ENCODE measurements around the gene OTOG. TPM values are rescaled to one million over a fixed set of nuclear protein-coding genes. Genes with fewer than 3 reads are reported as not detected.

OTOG gene
- total RNA-seq, 1 experiment from 2014 or later = not detected

- no peak overlapping the region for H3K4me2 ChIP-seq (ENCODE audit: low read length)
- H3K9me2 ChIP-seq (replicated peaks; ENCODE audit: low read length) = no peaks in the 10 kb centered on the region
- H3K4me3 ChIP-seq (ENCODE audit: low read length) = no peak overlapping the region
- intact Hi-C loops (cut with micrococcal nuclease) = no loop called here
- no peak overlapping the region for H2AFZ ChIP-seq (ENCODE audit: low read length)
- H3K9me3 ChIP-seq (ENCODE audit: low read length) = no peaks in the 10 kb centered on the region
- no peak for DNase-seq
- TF ChIP-seq EZH2phosphoT487 (IDR thresholded peaks at IDR 0.05; ENCODE audit: borderline replicate concordance, low read length) (no peak), EZH2 (IDR thresholded peaks at IDR 0.05; ENCODE audit: low read length, unreplicated experiment) (no peak)
- TF ChIP-seq, protein P1, sequence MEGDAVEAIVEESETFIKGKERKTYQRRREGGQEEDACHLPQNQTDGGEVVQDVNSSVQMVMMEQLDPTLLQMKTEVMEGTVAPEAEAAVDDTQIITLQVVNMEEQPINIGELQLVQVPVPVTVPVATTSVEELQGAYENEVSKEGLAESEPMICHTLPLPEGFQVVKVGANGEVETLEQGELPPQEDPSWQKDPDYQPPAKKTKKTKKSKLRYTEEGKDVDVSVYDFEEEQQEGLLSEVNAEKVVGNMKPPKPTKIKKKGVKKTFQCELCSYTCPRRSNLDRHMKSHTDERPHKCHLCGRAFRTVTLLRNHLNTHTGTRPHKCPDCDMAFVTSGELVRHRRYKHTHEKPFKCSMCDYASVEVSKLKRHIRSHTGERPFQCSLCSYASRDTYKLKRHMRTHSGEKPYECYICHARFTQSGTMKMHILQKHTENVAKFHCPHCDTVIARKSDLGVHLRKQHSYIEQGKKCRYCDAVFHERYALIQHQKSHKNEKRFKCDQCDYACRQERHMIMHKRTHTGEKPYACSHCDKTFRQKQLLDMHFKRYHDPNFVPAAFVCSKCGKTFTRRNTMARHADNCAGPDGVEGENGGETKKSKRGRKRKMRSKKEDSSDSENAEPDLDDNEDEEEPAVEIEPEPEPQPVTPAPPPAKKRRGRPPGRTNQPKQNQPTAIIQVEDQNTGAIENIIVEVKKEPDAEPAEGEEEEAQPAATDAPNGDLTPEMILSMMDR (conservative IDR thresholded peaks at IDR 0.05; ENCODE audit: low read depth, low read length) = no peak
- peaks cover 22% of the 10 kb centered on the region for H3K27me3 ChIP-seq (ENCODE audit: low read length)
- H3K9ac ChIP-seq (ENCODE audit: low read length) = no peak overlapping the region
- H3K27ac ChIP-seq (ENCODE audit: low read length) = no peak overlapping the region
- no peaks in the 10 kb centered on the region for H4K20me1 ChIP-seq (ENCODE audit: low read length)
- H3K79me2 ChIP-seq (ENCODE audit: low read length) = no peaks in the 10 kb centered on the region
- no peaks in the 10 kb centered on the region for H3K36me3 ChIP-seq (ENCODE audit: low read depth, low read length)
- no peaks in the 10 kb centered on the region for H3F3A ChIP-seq (ENCODE audit: low read length, unreplicated experiment)
- BruUV-seq (replicated peaks) = no TSS peak
- no peaks in the 10 kb centered on the region for H3K4me1 ChIP-seq (ENCODE audit: insufficient read depth, low read length)
- ChIA-PET CTCF (no interaction called here), POLR2A (ENCODE audit: unreplicated experiment) (no interaction called here)
- ATAC-seq = no peak
Measured at GRCh38 chr11:17526326-17526725, 20.7 kb upstream of the OTOG start.

DNA sequence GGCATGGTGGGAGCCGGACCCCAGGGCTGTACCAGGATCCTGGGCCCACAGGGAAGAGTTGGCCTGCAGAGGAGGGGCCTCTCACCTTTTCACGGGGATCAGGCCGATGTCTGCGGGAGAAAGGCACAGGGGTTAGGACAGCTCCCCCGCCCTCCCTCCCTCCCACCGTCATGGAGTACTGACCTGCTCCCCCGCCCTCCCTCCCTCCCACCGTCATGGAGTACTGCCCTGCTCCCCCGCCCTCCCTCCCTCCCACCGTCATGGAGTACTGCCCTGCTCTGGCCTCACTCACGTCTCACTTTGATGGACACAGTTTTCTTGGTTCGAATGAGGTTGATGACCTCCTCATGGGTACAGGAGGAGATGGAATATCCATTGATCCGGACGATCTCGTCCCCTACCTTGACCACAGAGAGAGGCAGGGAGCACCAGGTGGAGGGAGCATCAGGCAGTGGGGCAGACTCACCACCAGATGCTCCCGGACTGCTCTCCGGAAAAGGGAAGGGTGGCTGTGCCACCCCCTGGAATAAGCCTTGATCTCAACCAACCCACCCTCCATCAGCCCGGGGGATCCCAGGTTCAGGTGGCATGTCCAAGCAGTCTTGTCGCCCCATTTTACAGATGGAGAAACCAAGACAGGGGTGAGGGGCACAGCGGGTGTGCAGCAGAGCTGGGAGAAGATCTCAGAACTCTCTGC, 20.0 kb upstream of the OTOG start:
- H2AFZ ChIP-seq (ENCODE audit: low read length) = no peak overlapping the region
- no peaks in the 10 kb centered on the region for H3K9me2 ChIP-seq (replicated peaks; ENCODE audit: low read length)
- no peak for ATAC-seq

DNA sequence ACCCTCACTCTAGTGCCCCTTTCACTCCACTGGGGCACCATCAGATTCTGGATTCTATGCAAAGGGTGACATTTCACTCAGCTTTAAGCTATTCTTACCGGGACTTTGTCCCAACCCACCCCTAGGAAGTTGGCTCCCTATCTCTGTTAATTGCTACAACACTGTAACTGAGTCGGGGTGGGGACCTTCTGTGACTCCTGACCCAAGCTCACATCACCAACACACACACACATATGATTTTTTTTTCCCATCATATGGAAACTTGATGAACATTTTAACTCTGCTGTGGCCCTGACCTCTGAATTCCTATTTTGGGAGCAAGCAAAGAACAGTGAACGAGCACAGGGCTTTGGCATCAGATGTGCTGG, 19.4 kb upstream of the OTOG start:
- ChIA-PET POLR2A (ENCODE audit: unreplicated experiment) (no interaction called here), CTCF (interaction anchor here (0.6 to 1.7 kb wide), 7 partner anchors 16 to 175 kb away, joined by 3 to 13 read pairs (median 4); partner anchors contain the start of gene KCNJ11)
- ATAC-seq = no peak
- intact Hi-C loops (cut with micrococcal nuclease) = no loop called here
- Histone ChIP-seq H3K9me2 (replicated peaks; ENCODE audit: low read length) (no peaks in the 10 kb centered on the region), H2AFZ (ENCODE audit: low read length) (no peak overlapping the region), H3K36me3 (ENCODE audit: low read depth, low read length) (no peaks in the 10 kb centered on the region), H3K4me2 (ENCODE audit: low read length) (no peak overlapping the region), H3K4me1 (ENCODE audit: insufficient read depth, low read length) (no peaks in the 10 kb centered on the region), H3F3A (ENCODE audit: low read length, unreplicated experiment) (no peaks in the 10 kb centered on the region), H3K4me3 (ENCODE audit: low read length) (no peak overlapping the region), H4K20me1 (ENCODE audit: low read length) (no peaks in the 10 kb centered on the region), H3K9ac (ENCODE audit: low read length) (no peak overlapping the region), H3K9me3 (ENCODE audit: low read length) (no peaks in the 10 kb centered on the region), H3K79me2 (ENCODE audit: low read length) (no peaks in the 10 kb centered on the region), H3K27me3 (ENCODE audit: low read length) (peaks cover 29% of the 10 kb centered on the region), H3K27ac (ENCODE audit: low read length) (no peak overlapping the region)
- TF ChIP-seq, protein P1 (conservative IDR thresholded peaks at IDR 0.05; ENCODE audit: low read depth, low read length) = no peak
- TF ChIP-seq EZH2 (IDR thresholded peaks at IDR 0.05; ENCODE audit: low read length, unreplicated experiment) (no peak), EZH2phosphoT487 (IDR thresholded peaks at IDR 0.05; ENCODE audit: borderline replicate concordance, low read length) (no peak)
- DNase-seq = no peak
- BruUV-seq (replicated peaks) = no TSS peak

More for the DNA sequence above, 20.0 kb upstream of the OTOG start:
- H3K4me2 ChIP-seq (ENCODE audit: low read length) = no peak overlapping the region
- H3K36me3 ChIP-seq (ENCODE audit: low read depth, low read length) = no peaks in the 10 kb centered on the region
- intact Hi-C loops (cut with micrococcal nuclease) = no loop called here
- no TSS peak for BruUV-seq (replicated peaks)
- no peak overlapping the region for H3K9ac ChIP-seq (ENCODE audit: low read length)
- ChIA-PET CTCF (interaction anchor here (1.7 kb wide), 1 partner anchor 143 kb away, joined by 13 read pairs; no protein-coding TSS in a partner anchor), POLR2A (ENCODE audit: unreplicated experiment) (no interaction called here)
- peaks cover 29% of the 10 kb centered on the region for H3K27me3 ChIP-seq (ENCODE audit: low read length)
- TF ChIP-seq, protein P1 (conservative IDR thresholded peaks at IDR 0.05; ENCODE audit: low read depth, low read length) = no peak
- no peak for TF ChIP-seq EZH2 (IDR thresholded peaks at IDR 0.05; ENCODE audit: low read length, unreplicated experiment)
- no peak for TF ChIP-seq EZH2phosphoT487 (IDR thresholded peaks at IDR 0.05; ENCODE audit: borderline replicate concordance, low read length)
- no peaks in the 10 kb centered on the region for H3K9me3 ChIP-seq (ENCODE audit: low read length)
- DNase-seq = no peak
- H3K79me2 ChIP-seq (ENCODE audit: low read length) = no peaks in the 10 kb centered on the region
- no peaks in the 10 kb centered on the region for H3F3A ChIP-seq (ENCODE audit: low read length, unreplicated experiment)
- no peaks in the 10 kb centered on the region for H3K4me1 ChIP-seq (ENCODE audit: insufficient read depth, low read length)
- H3K27ac ChIP-seq (ENCODE audit: low read length) = no peak overlapping the region
- no peaks in the 10 kb centered on the region for H4K20me1 ChIP-seq (ENCODE audit: low read length)
- no peak overlapping the region for H3K4me3 ChIP-seq (ENCODE audit: low read length)
